ENCODE measurements around the gene LKAAEAR1. TPM values are rescaled to one million over a fixed set of nuclear protein-coding genes. Genes with fewer than 3 reads are reported as not detected.

Gene LKAAEAR1
- total RNA-seq, 6 experiments from 2014 or later: not detected

DNA sequence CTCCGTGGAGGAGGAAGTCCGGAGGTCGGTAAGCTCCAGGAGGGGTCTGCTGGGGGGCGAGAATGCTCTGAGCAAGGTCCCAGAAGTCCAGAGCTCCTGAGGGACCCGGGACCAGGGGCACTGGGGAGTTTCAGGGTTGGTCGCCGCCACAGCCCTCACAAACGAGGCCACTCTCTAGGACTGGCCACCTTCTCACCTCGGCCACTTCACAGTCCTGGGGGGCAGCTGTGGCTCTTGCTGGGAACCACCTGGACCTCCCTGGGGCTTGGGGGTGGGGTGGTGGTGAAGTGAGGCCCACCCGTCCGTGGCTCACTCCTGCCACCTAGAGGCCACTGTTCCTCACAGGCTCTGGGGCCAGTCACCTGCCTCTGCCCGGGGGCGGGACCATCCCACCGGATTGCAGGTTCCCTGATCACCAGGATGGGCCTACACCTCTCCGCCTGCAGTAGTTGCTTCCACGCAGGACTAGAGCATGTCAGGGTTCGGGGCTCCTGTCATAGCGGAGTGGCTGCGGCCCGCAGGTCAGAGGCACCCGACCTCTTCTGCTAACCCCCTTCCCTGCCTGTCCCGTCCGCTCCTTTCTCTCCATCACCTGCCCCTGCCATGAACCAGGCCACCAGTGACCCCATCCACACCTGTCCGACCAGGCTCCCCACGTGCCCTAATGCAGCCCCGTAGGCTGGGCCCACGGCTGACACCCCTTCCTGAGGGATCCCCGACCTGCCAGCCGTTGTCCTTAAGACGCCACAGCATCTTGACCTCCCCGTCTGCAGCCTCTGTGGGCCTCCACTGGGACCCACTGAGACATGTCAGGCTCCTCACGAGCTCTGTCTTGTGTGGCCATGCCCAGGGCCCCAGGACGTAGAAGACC lies 26.3 kb downstream of the LKAAEAR1 start:
- ATAC-seq (peak; percentile 65 to 74 (median 67)), DNase-seq (peak in 2 of 3 donors; percentile 78 to 85)
- H3K27me3 ChIP-seq: no peaks in the 10 kb centered on the region
- 5% methylated on average over 11 of the region's 33 CpGs for WGBS (ENCODE audit: insufficient coverage, low coverage, low lambda C conversion rate, missing lambda C conversion rate)
- TF ChIP-seq POLR2A (IDR thresholded peaks at IDR 0.05): no peak
- peak; percentile 85 to 87 (median 86) for TF ChIP-seq CTCF (IDR thresholded peaks at IDR 0.05)
- no peak overlapping the region for H3K4me3 ChIP-seq
- no peaks in the 10 kb centered on the region for H3K9me3 ChIP-seq
- no peaks in the 10 kb centered on the region for H3K36me3 ChIP-seq
- H3K27ac ChIP-seq: peak overlapping the region in 2 of 3 donors; percentile 13 to 54
- peaks cover 0 to 5% (median 0%) of the 10 kb centered on the region in 4 donors for H3K4me1 ChIP-seq
- intact Hi-C loops (cut with DNase I): no loop called here

DNA sequence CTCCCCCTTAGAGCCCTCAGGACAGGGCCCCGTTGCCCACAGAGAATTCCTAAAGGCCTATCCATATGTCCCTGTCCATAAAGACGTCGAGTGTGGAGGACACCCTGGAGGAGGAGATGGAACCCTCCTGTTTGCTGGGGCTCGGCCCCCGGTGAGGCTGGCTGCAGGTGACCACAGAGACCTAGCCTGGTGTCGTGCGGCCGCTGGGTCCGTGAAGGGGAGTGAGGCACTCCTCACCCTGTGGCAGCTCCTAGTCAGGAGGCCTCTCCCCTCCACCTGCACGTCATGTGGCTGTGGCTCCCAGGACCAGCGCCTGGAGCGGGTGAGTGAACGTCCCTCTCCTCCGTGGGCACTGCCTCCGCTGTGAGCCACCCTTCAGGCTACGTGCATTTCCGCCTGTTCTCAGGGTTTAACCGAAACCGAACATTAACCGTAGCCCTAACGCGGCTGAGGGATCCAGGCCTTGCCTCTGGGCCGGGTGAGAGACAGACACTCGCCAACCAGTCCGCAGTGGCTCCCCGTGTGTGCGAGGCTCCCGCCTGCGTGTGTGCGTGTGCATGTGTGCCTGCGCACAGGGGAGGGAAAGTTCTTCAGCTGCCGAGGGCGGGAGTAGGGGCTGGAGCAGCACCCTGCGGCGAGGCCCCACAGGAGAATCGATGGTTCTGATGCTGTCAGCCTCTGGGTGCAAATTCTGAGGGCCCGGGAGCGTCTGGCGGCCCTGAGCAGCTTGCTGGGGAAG lies 27.1 kb downstream of the LKAAEAR1 start:
- peak overlapping the region in 2 of 3 donors; percentile 37 to 54 for H3K27ac ChIP-seq
- DNase-seq: no peak
- TF ChIP-seq CTCF (IDR thresholded peaks at IDR 0.05) (no peak), POLR2A (IDR thresholded peaks at IDR 0.05) (no peak)
- H3K4me3 ChIP-seq: no peak overlapping the region
- no peaks in the 10 kb centered on the region for H3K27me3 ChIP-seq
- peak in 2 of 4 donors; percentile 1 to 5 for ATAC-seq
- H3K4me1 ChIP-seq: no peaks in the 10 kb centered on the region
- no peaks in the 10 kb centered on the region for H3K9me3 ChIP-seq
- intact Hi-C loops (cut with DNase I): no loop called here
- H3K36me3 ChIP-seq: no peaks in the 10 kb centered on the region
- 30% methylated on average over 6 of the region's 39 CpGs for WGBS (ENCODE audit: insufficient coverage, low coverage, low lambda C conversion rate, missing lambda C conversion rate)

- DNase-seq (no peak), ATAC-seq (peak; percentile 9 to 18 (median 13))
- Histone ChIP-seq H3K4me1 (no peaks in the 10 kb centered on the region), H3K4me3 (no peak overlapping the region), H3K27me3 (no peaks in the 10 kb centered on the region), H3K27ac (peak overlapping the region in 2 of 3 donors; percentile 37 to 54), H3K36me3 (no peaks in the 10 kb centered on the region), H3K9me3 (no peaks in the 10 kb centered on the region)
- TF ChIP-seq CTCF (IDR thresholded peaks at IDR 0.05) (no peak), POLR2A (IDR thresholded peaks at IDR 0.05) (no peak)
- 14% methylated on average over 7 of the region's 7 CpGs for WGBS (ENCODE audit: insufficient coverage, low coverage, low lambda C conversion rate, missing lambda C conversion rate)
- intact Hi-C loops (cut with DNase I): no loop called here
Measured at GRCh38 chr20:64056639-64056888, 27.6 kb downstream of the LKAAEAR1 start.

DNA sequence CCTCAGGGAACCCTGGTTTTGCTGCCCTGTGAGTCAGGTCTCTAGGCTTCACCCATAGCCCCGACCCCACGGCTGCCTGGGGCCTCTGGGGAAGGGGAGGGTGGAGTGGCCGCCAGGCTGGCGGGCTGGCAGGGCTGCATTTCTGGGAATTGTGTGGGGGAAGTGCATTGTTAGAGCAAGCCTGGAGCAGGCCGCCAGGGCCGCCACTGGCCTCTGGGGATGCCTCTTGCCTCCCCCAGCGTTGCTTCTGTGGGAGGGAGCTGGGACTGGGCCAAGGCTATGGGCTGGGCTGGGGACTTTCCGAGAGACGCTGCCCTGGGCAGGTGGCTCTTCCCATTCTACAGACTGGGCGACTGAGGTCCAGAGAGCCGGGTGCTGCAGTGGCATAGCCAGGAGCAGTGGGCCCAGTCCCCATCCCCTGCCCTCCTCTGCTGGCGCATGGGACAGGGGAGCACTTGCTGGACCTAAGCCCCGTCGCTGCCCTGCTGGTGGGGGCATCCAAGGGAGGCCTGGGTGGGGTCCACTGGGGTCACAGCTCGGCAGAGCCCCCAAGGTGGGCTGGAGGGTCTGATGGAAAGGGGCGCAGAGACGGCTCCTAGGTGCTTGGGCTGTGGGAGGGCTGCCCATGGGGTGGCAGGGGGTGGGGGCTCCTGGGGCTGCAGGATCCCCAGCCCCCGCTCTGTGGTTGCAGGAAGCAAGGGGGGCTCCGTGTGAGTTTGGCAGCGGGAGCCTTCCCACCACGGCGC lies 28.1 kb downstream of the LKAAEAR1 start:
- TF ChIP-seq CTCF (IDR thresholded peaks at IDR 0.05): no peak
- TF ChIP-seq POLR2A (IDR thresholded peaks at IDR 0.05): no peak
- ATAC-seq (peak; percentile 25 to 42 (median 36)), DNase-seq (peak in 1 of 3 donors; percentile 78)
- Histone ChIP-seq H3K27ac (peak overlapping the region in 2 of 3 donors; percentile 32 to 54), H3K4me3 (no peak overlapping the region), H3K9me3 (no peaks in the 10 kb centered on the region), H3K4me1 (no peaks in the 10 kb centered on the region), H3K36me3 (no peaks in the 10 kb centered on the region), H3K27me3 (no peaks in the 10 kb centered on the region)
- intact Hi-C loops (cut with DNase I): no loop called here
- 20% methylated on average over 2 of the region's 22 CpGs for WGBS (ENCODE audit: insufficient coverage, low coverage, low lambda C conversion rate, missing lambda C conversion rate)
